GM03348 (cell line): ENCODE measurements around the gene SURF1.
"Not testable (repeated sequence)": the region's sequence is repeated elsewhere in the genome, so short reads cannot be mapped to it uniquely, and the experiment has no call there.

ENCODE experiments used
- DNase-seq: peaks from one replicate; pipeline ENCODE4 v3.0.0; 2012; ENCODE audit warnings: low spot score

The SURF1 gene

GRCh38 chr9:133320421-133320881 lies 35.8 kb downstream of the SURF1 start:
- DNase-seq: no peak

- DNase-seq: not testable (repeated sequence)
These were observed 38.7 kb downstream of the SURF1 start for GRCh38 chr9:133317551-133317950.

GRCh38 chr9:133315997-133316396 lies 40.3 kb downstream of the SURF1 start:
- no peak for DNase-seq

GRCh38 chr9:133309608-133310007 lies 46.7 kb downstream of the SURF1 start:
- DNase-seq: no peak

GRCh38 chr9:133307301-133307700 lies 49.0 kb downstream of the SURF1 start:
- no peak for DNase-seq

- no peak for DNase-seq
These were observed 49.8 kb downstream of the SURF1 start for GRCh38 chr9:133306242-133307204.

GRCh38 chr9:133305731-133306130 lies 50.6 kb downstream of the SURF1 start:
- DNase-seq: no peak

GRCh38 chr9:133304477-133305377 lies 51.6 kb downstream of the SURF1 start:
- no peak for DNase-seq

- DNase-seq: no peak
These were observed 52.2 kb downstream of the SURF1 start for GRCh38 chr9:133304158-133304470.

- no peak for DNase-seq
These were observed 52.8 kb downstream of the SURF1 start for GRCh38 chr9:133303266-133304157.
